ENCODE data around the gene COQ8B. TPM values are rescaled to one million over a fixed set of nuclear protein-coding genes. Genes with fewer than 3 reads are reported as not detected.

Gene COQ8B
- total RNA-seq, 1 donor from 2014 or later: 20.9 TPM

DNA sequence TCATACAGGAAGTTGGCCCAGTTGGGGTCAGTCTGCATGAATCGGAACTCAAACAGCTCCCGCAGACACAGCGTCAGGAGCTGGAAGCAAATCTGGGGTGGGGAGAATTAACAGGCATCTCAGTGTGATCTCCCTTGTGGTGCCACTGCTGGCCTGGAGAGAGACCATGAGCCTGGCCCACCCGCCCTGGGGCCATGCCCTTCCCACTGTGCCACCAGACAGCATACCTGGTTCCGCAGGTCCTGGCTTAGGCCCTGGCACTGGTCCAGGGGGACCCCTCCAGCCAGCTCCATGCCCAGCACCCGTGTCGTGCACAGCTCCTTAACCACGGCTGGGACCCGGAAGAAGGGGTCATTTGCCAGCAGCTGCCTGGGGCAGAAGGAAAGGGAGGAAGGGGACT, 16.6 kb downstream of the COQ8B start:
- TF ChIP-seq, protein P1, sequence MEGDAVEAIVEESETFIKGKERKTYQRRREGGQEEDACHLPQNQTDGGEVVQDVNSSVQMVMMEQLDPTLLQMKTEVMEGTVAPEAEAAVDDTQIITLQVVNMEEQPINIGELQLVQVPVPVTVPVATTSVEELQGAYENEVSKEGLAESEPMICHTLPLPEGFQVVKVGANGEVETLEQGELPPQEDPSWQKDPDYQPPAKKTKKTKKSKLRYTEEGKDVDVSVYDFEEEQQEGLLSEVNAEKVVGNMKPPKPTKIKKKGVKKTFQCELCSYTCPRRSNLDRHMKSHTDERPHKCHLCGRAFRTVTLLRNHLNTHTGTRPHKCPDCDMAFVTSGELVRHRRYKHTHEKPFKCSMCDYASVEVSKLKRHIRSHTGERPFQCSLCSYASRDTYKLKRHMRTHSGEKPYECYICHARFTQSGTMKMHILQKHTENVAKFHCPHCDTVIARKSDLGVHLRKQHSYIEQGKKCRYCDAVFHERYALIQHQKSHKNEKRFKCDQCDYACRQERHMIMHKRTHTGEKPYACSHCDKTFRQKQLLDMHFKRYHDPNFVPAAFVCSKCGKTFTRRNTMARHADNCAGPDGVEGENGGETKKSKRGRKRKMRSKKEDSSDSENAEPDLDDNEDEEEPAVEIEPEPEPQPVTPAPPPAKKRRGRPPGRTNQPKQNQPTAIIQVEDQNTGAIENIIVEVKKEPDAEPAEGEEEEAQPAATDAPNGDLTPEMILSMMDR (conservative IDR thresholded peaks at IDR 0.05; ENCODE audit: low read depth, low read length): no peak
- no peak overlapping the region for H3K4me3 ChIP-seq (ENCODE audit: low read depth, low read length)
- no peak for DNase-seq (ENCODE audit: low read depth)

DNA sequence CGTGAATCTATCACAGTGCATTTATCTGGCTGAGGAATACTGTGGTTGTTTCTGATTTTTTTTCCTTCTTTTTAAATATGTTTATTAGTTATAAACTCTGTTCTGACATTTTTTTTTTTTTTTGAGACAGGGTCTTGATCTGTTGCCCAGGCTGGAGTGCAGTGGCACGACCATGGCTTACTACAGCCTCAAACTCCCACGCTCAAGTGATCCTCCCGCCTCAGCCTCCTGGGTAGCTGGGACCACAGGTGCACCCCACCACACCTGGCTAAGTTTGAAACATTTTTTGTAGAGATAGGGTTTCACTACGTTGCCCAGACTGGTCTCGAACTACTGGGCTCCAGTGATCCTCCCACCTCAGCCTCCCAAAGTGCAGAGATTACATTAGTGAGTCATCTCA, 19.7 kb downstream of the COQ8B start:
- no peak for DNase-seq (ENCODE audit: low read depth)
- TF ChIP-seq, protein P1 (conservative IDR thresholded peaks at IDR 0.05; ENCODE audit: low read depth, low read length): no peak
- no peak overlapping the region for H3K4me3 ChIP-seq (ENCODE audit: low read depth, low read length)

DNA sequence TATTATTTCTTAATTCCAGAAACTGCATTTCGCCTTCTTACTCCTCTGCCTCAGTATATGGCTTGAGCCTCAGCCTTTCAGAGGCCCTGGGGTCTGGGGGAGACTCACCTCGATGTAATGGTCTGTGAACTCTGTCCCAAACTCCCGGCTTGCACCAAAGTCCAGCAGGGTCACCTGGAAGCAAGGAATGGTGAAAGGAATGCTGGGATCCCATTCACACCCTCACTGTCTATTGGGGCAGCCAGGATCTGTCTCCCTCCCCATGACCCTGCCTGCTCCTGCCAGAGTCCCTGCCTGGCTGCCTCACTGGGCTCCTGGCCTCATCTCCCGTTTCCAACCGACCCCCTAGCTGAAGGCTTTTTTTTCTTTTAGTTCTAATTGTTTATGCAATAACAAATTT, 20.8 kb downstream of the COQ8B start:
- no peak for DNase-seq (ENCODE audit: low read depth)
- TF ChIP-seq, protein P1 (conservative IDR thresholded peaks at IDR 0.05; ENCODE audit: low read depth, low read length): no peak
- no peak overlapping the region for H3K4me3 ChIP-seq (ENCODE audit: low read depth, low read length)

DNA sequence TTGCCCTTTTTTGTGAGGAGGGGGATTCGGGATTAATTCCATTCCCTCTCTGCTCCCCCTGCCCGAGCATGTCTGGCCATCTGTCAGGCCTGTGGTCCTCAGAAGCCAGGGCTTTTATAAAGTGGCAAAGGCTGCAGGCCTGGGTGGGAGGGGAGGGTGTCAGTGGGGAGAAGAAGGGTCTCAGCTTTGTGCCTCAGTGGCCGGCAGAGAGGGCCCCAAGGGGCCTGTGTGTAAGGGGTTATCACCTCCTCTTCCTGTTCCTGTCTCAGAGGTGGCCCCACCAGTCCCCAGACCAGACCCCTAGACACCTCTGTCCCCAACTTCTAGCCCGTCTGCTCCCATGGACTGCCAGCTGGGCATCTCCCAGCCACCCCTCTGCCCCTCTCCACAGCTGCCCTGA, 22.8 kb downstream of the COQ8B start:
- no peak overlapping the region for H3K4me3 ChIP-seq (ENCODE audit: low read depth, low read length)
- DNase-seq (ENCODE audit: low read depth): no peak
- TF ChIP-seq, protein P1 (conservative IDR thresholded peaks at IDR 0.05; ENCODE audit: low read depth, low read length): no peak

DNA sequence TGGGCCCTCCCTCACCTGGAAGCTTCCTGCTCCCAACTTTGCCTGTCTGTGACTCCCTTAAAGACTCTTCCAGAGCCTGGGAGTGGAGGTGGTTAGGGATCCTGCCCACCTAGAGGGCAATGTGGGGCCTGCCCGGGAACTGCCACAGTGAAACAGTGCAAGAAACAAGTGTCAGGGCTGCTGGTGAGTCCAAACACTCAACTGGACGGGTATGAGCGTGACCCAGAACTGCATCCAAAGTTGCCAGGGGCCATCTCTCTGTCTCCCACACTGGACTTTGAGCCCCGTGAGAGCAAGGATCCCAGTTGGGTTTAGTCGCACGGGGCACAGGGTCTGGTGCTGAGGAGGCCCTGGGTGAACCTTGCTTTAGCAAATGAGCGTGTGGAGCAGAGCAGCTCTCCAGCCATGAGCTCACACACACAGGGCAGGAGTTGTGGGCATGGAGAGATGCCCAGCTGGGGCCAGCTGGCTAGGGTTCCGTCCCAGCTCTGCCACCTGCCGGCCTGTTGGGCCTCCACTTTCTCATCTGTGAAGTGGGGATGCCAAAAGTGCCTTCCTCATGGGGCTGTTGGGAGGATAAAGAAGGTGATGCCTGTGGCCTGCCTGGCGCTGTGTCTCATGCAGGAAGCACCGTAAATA, 23.4 kb downstream of the COQ8B start:
- no peak for DNase-seq (ENCODE audit: low read depth)
- H3K4me3 ChIP-seq (ENCODE audit: low read depth, low read length): no peak overlapping the region
- TF ChIP-seq, protein P1 (conservative IDR thresholded peaks at IDR 0.05; ENCODE audit: low read depth, low read length): no peak

DNA sequence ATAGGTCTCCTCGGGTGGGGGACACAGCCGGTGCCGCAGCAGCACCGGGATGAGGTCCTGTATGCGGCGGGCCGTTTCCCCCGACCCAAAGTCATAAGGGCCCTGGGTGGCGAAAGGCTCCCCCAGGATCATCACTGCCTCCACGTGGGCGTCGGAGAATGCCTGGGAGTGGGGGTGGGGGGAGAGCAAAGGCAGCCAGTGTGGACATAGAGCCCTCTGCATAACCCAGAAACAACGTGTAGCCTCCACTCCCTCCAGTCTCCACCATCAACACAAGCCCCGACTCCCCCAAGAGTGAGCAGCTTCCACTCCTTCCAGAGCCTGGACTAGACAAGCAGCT, 24.5 kb downstream of the COQ8B start:
- no peak for DNase-seq (ENCODE audit: low read depth)
- no peak overlapping the region for H3K4me3 ChIP-seq (ENCODE audit: low read depth, low read length)
- TF ChIP-seq, protein P1 (conservative IDR thresholded peaks at IDR 0.05; ENCODE audit: low read depth, low read length): no peak

DNA sequence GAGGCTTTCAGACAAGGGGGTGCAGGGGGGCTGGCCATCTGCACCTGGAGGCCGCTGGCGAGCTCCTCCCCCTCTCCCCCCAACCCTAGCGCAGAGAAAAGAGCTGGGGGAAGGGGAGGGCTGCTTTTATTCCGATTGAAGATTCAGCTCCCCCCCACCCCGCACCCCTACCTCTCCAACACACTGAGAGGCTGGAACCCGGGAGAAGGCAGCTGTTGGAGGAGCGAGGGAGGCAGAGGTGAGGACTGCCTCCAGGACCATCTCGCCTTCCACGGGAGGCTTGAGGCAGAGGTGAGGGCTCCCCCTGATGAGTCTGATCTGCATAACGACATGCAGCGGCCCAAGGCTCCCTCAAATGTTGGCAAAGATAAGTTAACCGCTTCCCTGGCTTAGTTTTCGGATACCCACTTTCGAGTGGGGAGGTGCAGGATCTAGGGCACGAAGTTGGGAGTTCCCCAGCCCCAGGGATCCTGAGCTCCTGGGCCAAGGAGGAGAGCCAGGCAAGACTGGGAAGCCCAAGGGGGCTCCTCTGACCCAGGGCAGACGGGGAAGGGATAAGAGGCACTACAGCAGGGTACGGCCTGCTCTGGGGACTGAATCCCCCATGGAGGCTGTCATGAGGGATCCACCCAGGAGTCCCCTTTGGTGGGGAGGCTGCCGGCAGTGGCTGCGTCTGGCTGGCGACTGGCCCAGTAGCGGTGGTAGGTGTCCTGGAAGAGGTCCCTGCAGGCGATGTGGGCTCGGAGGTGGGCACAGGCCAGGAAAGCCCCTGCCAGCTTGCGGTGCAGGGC, 25.1 kb downstream of the COQ8B start:
- H3K4me3 ChIP-seq (ENCODE audit: low read depth, low read length): no peak overlapping the region
- TF ChIP-seq, protein P1 (conservative IDR thresholded peaks at IDR 0.05; ENCODE audit: low read depth, low read length): no peak
- DNase-seq (ENCODE audit: low read depth): no peak
